GM19372 (cell line): Measurements from ENCODE around the gene ZNF750.

ENCODE experiments used
- ATAC-seq: cut with Tn5 transposase; IDR thresholded peaks from one replicate; pipeline ENCODE4 v1.9.1; 2021; ENCODE audit warnings: mild to moderate bottlenecking, low read depth, moderate library complexity; ENCODE audit not compliant: unreplicated experiment

Gene ZNF750

DNA sequence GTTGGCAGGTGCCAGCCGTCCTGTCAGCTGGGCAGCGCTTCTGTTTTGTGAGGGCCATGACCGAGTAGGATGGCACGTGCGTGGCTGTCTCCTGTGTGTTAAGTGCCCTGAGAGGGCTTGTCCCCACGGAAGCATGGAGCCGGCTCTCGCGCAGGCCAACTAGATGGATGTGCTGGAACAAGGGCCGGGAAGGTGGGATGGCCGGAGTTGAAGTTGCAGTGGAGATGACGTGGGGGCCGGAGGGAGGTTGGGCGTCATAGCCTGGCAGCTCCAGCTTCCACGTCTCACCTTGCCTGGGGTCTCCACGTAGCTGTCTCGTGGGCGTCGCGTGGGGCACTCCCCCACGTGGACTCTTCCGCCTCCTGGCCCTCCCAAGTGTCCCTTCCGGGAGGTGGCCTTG lies 60.3 kb downstream of the ZNF750 start:
- no peak for ATAC-seq
